Stimulated activated CD8-positive, alpha-beta memory T cell treated with anti-CD3 and anti-CD28 coated beads, Interleukin-15, amount 100 ng/mL, for 48 hours (primary cell): ENCODE results near the gene NINL.
"Not testable (repeated sequence)": the region's sequence is repeated elsewhere in the genome, so short reads cannot be mapped to it uniquely, and the experiment has no call there.

Experiments
- DNase-seq, 2 donors: peaks; one replicate each; pipeline ENCODE4 v3.0.0-alpha.2; 2020; ENCODE audit warnings: low read depth in 2 of 2

NINL gene

GRCh38 chr20:25552977-25553376 is 32.4 kb downstream of the NINL start:
- DNase-seq, result no peak

- DNase-seq, result no peak
Measured at GRCh38 chr20:25551413-25552215, 33.7 kb downstream of the NINL start.

GRCh38 chr20:25550645-25551337 is 34.5 kb downstream of the NINL start:
- not testable (repeated sequence) for DNase-seq

GRCh38 chr20:25549843-25550477 is 35.4 kb downstream of the NINL start:
- DNase-seq, result no peak

- DNase-seq, result no peak
Measured at GRCh38 chr20:25549172-25549773, 36.1 kb downstream of the NINL start.

- no peak for DNase-seq
Measured at GRCh38 chr20:25548613-25549086, 36.7 kb downstream of the NINL start.

- no peak for DNase-seq
Measured at GRCh38 chr20:25547999-25548398, 37.3 kb downstream of the NINL start.

GRCh38 chr20:25547063-25547462 is 38.3 kb downstream of the NINL start:
- no peak for DNase-seq

- DNase-seq, result no peak
Measured at GRCh38 chr20:25546048-25546447, 39.3 kb downstream of the NINL start.

- no peak for DNase-seq
Measured at GRCh38 chr20:25545171-25545570, 40.2 kb downstream of the NINL start.

- DNase-seq, result no peak
Measured at GRCh38 chr20:25544734-25545133, 40.6 kb downstream of the NINL start.

GRCh38 chr20:25544311-25544710 is 41.0 kb downstream of the NINL start:
- no peak for DNase-seq

GRCh38 chr20:25543068-25543467 is 42.3 kb downstream of the NINL start:
- DNase-seq, result no peak

GRCh38 chr20:25541676-25542075 is 43.7 kb downstream of the NINL start:
- no peak for DNase-seq

GRCh38 chr20:25539742-25540672 is 45.3 kb downstream of the NINL start:
- DNase-seq, result no peak

- no peak for DNase-seq
Measured at GRCh38 chr20:25538838-25539665, 46.3 kb downstream of the NINL start.

- DNase-seq, result no peak
Measured at GRCh38 chr20:25537890-25538289, 47.4 kb downstream of the NINL start.

GRCh38 chr20:25535762-25536161 is 49.6 kb downstream of the NINL start:
- no peak for DNase-seq

GRCh38 chr20:25534845-25535244 is 50.5 kb downstream of the NINL start:
- no peak for DNase-seq
